ENCODE data around the gene PEX6. TPM values are rescaled to one million over a fixed set of nuclear protein-coding genes. Genes with fewer than 3 reads are reported as not detected.

PEX6 gene
- total RNA-seq, 1 experiment from 2014 or later, result 15.6 TPM

DNA sequence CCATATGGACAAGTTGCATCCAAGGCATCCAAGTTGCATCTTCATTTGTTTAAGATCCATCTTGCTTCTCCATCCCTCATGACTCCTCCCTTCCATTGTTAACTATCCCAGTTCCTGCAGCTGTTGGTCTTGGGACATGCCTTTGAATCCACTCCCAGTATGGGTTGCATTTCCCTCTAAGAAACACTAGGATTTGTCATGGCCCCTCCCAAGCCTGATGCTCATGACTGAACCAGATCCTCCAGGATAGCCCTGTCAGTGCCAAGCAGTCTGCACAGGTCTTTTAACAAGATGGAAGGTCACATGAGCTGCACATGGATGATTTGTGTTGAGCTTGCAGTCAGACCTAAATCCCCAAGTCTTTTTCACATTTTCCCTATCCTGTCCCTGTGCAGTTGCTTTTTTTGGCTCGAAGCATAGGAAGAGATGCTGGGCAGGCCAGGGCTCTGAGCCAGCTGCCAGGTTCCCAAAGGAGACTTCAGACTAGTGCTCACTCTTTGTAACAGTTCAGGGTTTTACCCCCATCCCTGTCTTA lies 9.6 kb upstream of the PEX6 start:
- Histone ChIP-seq H2BK12ac (ENCODE audit: insufficient read length, low read depth, low read length) (no peak overlapping the region), H2AFZ (ENCODE audit: low read length) (no peak overlapping the region), H3T11ph (ENCODE audit: low read length) (no peak overlapping the region), H3K4ac (ENCODE audit: low read depth, low read length) (no peak overlapping the region), H3K4me2 (ENCODE audit: insufficient read depth, insufficient read length, low read length) (no peak overlapping the region), H3K14ac (ENCODE audit: insufficient read depth, low read length) (no peak overlapping the region), H3K79me1 (ENCODE audit: insufficient read depth, low read depth, low read length, poor library complexity, severe bottlenecking) (peaks cover 4% of the 10 kb centered on the region), H3K23me2 (ENCODE audit: insufficient read length, low read depth, low read length, poor library complexity, severe bottlenecking) (peaks cover 6% of the 10 kb centered on the region), H4K5ac (ENCODE audit: insufficient read length, low read depth, low read length) (no peak overlapping the region), H3K18ac (ENCODE audit: insufficient read length, low read depth, low read length) (no peak overlapping the region), H2BK5ac (ENCODE audit: insufficient read length, low read length) (no peak overlapping the region), H3K27ac (ENCODE audit: insufficient read length, low read depth, low read length) (no peak overlapping the region), H3K23ac (ENCODE audit: insufficient read length, low read depth, low read length) (no peak overlapping the region), H3K27me3 (ENCODE audit: insufficient read depth, low read length) (no peaks in the 10 kb centered on the region), H3K79me2 (ENCODE audit: insufficient read depth, low read length) (no peaks in the 10 kb centered on the region; the same call in 1 of the 2 replicates), H2AK5ac (ENCODE audit: insufficient read length, low read length) (no peak overlapping the region), H3K4me1 (ENCODE audit: insufficient read depth, low read length) (no peaks in the 10 kb centered on the region), H3K9me3 (ENCODE audit: control insufficient read depth, low read depth, low read length) (no peaks in the 10 kb centered on the region), H2BK20ac (ENCODE audit: low read depth, low read length, poor library complexity, severe bottlenecking) (no peak overlapping the region), H4K8ac (replicated peaks; ENCODE audit: insufficient read length, low read depth, low read length) (no peak overlapping the region), H4K91ac (ENCODE audit: insufficient read length, low read depth, low read length) (no peak overlapping the region), H3K9ac (ENCODE audit: extremely low read depth, insufficient read length, low read length) (no peak overlapping the region), H2BK15ac (ENCODE audit: low read depth, low read length) (no peak overlapping the region), H4K20me1 (ENCODE audit: control insufficient read depth, insufficient read depth, insufficient read length) (no peaks in the 10 kb centered on the region), H2BK120ac (ENCODE audit: low read depth, low read length, poor library complexity, severe bottlenecking) (no peak overlapping the region), H3K56ac (ENCODE audit: insufficient read length, low read depth, low read length) (no peak overlapping the region)
- Mint-ChIP-seq H3K27me3 (ENCODE audit: low read depth) (no peaks in the 10 kb centered on the region; the same call in 1 of the 2 replicates), H3K4me1 (peaks cover 20 to 27% of the 10 kb centered on the region in 2 experiments), H3K36me3 (ENCODE audit: insufficient read depth in 1 of 3, low read depth in 3 of 3) (peaks cover 13 to 44% (median 29%) of the 10 kb centered on the region in 3 experiments), H3K9me3 (no peaks in the 10 kb centered on the region), H3K4me3 (no peak overlapping the region), H3K27ac (peak overlapping the region in 1 of 3 experiments; percentile 14; a peak in 1 of 7 replicates)
- no CpG with 5 or more reads among the region's 1 CpG for WGBS (ENCODE audit: extremely low coverage, insufficient read length, low lambda C conversion rate)
- no peak for DNase-seq
- TF ChIP-seq, protein P1, sequence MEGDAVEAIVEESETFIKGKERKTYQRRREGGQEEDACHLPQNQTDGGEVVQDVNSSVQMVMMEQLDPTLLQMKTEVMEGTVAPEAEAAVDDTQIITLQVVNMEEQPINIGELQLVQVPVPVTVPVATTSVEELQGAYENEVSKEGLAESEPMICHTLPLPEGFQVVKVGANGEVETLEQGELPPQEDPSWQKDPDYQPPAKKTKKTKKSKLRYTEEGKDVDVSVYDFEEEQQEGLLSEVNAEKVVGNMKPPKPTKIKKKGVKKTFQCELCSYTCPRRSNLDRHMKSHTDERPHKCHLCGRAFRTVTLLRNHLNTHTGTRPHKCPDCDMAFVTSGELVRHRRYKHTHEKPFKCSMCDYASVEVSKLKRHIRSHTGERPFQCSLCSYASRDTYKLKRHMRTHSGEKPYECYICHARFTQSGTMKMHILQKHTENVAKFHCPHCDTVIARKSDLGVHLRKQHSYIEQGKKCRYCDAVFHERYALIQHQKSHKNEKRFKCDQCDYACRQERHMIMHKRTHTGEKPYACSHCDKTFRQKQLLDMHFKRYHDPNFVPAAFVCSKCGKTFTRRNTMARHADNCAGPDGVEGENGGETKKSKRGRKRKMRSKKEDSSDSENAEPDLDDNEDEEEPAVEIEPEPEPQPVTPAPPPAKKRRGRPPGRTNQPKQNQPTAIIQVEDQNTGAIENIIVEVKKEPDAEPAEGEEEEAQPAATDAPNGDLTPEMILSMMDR (conservative IDR thresholded peaks at IDR 0.05), result no peak
